ENCODE results near the gene WWOX. TPM values are rescaled to one million over a fixed set of nuclear protein-coding genes. Genes with fewer than 3 reads are reported as not detected.

Gene WWOX
- total and polyA plus RNA-seq, 2 of the 13 experiments (the other 11 are each of a cell fraction or from before 2014, with no cell fraction given): 9.1 to 37.4 TPM

DNA sequence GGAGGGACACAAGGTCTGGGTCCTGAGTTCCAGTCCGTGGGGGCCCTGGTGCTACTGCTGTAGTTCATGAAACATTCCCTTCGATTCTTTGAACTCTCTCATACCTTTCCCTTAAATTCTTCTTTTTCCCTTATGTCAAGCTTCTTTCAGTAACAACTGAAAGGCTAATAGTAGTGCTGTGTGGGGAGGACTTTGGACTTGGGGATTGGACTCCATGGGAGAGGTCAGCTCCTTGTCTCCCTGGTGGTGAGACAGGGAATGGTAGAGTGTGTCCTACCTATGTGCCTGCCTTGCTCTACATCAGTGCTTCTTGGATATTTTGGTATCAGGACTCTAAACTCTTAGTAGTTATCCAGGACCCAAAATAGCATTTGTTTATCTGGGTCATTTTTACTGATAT is 628.1 kb downstream of the WWOX start (continued):
- TF ChIP-seq, protein P1, sequence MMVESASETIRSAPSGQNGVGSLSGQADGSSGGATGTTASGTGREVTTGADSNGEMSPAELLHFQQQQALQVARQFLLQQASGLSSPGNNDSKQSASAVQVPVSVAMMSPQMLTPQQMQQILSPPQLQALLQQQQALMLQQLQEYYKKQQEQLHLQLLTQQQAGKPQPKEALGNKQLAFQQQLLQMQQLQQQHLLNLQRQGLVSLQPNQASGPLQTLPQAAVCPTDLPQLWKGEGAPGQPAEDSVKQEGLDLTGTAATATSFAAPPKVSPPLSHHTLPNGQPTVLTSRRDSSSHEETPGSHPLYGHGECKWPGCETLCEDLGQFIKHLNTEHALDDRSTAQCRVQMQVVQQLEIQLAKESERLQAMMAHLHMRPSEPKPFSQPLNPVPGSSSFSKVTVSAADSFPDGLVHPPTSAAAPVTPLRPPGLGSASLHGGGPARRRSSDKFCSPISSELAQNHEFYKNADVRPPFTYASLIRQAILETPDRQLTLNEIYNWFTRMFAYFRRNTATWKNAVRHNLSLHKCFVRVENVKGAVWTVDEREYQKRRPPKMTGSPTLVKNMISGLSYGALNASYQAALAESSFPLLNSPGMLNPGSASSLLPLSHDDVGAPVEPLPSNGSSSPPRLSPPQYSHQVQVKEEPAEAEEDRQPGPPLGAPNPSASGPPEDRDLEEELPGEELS (CRISPR knock-in tag; IDR thresholded peaks at IDR 0.05): no peak
- TF ChIP-seq ESRRA (CRISPR knock-in tag; IDR thresholded peaks at IDR 0.05; ENCODE audit: low read depth): peak; percentile 62; the same call in 1 of the 2 replicates
- 0 out of 2 replicates have a peak, but pooled peaks have one; percentile 25 for TF ChIP-seq NR2F6 (IDR thresholded peaks at IDR 0.05)
- peak; percentile 73 for TF ChIP-seq NR2F6 (CRISPR knock-in tag; IDR thresholded peaks at IDR 0.05)
- TF ChIP-seq JUN (CRISPR knock-in tag; IDR thresholded peaks at IDR 0.05): no peak
- 0 out of 2 replicates have a peak, but pooled peaks have one; percentile 7 for TF ChIP-seq MAFF (IDR thresholded peaks at IDR 0.05; ENCODE audit: low read depth, low read length)
- TF ChIP-seq, protein P2, sequence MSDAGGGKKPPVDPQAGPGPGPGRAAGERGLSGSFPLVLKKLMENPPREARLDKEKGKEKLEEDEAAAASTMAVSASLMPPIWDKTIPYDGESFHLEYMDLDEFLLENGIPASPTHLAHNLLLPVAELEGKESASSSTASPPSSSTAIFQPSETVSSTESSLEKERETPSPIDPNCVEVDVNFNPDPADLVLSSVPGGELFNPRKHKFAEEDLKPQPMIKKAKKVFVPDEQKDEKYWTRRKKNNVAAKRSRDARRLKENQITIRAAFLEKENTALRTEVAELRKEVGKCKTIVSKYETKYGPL (CRISPR knock-in tag; IDR thresholded peaks at IDR 0.05): no peak
- TF ChIP-seq, protein P3, sequence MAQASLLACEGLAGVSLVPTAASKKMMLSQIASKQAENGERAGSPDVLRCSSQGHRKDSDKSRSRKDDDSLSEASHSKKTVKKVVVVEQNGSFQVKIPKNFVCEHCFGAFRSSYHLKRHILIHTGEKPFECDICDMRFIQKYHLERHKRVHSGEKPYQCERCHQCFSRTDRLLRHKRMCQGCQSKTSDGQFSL (CRISPR knock-in tag; IDR thresholded peaks at IDR 0.05): no peak
- TF ChIP-seq, protein P4, sequence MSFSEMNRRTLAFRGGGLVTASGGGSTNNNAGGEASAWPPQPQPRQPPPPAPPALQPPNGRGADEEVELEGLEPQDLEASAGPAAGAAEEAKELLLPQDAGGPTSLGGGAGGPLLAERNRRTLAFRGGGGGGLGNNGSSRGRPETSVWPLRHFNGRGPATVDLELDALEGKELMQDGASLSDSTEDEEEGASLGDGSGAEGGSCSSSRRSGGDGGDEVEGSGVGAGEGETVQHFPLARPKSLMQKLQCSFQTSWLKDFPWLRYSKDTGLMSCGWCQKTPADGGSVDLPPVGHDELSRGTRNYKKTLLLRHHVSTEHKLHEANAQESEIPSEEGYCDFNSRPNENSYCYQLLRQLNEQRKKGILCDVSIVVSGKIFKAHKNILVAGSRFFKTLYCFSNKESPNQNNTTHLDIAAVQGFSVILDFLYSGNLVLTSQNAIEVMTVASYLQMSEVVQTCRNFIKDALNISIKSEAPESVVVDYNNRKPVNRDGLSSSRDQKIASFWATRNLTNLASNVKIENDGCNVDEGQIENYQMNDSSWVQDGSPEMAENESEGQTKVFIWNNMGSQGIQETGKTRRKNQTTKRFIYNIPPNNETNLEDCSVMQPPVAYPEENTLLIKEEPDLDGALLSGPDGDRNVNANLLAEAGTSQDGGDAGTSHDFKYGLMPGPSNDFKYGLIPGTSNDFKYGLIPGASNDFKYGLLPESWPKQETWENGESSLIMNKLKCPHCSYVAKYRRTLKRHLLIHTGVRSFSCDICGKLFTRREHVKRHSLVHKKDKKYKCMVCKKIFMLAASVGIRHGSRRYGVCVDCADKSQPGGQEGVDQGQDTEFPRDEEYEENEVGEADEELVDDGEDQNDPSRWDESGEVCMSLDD (CRISPR knock-in tag; IDR thresholded peaks at IDR 0.05; ENCODE audit: borderline replicate concordance): no peak
- no peak for TF ChIP-seq ADNP (CRISPR knock-in tag; IDR thresholded peaks at IDR 0.05)
- peak; percentile 35; the same call in 1 of the 2 replicates for TF ChIP-seq FOSL2 (CRISPR knock-in tag; IDR thresholded peaks at IDR 0.05)
- TF ChIP-seq ZNF850 (CRISPR knock-in tag; conservative IDR thresholded peaks at IDR 0.05): no peak
- no peak for TF ChIP-seq STAG1 (CRISPR knock-in tag; IDR thresholded peaks at IDR 0.05)
- TF ChIP-seq, protein P5, sequence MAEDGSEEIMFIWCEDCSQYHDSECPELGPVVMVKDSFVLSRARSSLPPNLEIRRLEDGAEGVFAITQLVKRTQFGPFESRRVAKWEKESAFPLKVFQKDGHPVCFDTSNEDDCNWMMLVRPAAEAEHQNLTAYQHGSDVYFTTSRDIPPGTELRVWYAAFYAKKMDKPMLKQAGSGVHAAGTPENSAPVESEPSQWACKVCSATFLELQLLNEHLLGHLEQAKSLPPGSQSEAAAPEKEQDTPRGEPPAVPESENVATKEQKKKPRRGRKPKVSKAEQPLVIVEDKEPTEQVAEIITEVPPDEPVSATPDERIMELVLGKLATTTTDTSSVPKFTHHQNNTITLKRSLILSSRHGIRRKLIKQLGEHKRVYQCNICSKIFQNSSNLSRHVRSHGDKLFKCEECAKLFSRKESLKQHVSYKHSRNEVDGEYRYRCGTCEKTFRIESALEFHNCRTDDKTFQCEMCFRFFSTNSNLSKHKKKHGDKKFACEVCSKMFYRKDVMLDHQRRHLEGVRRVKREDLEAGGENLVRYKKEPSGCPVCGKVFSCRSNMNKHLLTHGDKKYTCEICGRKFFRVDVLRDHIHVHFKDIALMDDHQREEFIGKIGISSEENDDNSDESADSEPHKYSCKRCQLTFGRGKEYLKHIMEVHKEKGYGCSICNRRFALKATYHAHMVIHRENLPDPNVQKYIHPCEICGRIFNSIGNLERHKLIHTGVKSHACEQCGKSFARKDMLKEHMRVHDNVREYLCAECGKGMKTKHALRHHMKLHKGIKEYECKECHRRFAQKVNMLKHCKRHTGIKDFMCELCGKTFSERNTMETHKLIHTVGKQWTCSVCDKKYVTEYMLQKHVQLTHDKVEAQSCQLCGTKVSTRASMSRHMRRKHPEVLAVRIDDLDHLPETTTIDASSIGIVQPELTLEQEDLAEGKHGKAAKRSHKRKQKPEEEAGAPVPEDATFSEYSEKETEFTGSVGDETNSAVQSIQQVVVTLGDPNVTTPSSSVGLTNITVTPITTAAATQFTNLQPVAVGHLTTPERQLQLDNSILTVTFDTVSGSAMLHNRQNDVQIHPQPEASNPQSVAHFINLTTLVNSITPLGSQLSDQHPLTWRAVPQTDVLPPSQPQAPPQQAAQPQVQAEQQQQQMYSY (CRISPR knock-in tag; IDR thresholded peaks at IDR 0.05): no peak
- TF ChIP-seq, protein P6, sequence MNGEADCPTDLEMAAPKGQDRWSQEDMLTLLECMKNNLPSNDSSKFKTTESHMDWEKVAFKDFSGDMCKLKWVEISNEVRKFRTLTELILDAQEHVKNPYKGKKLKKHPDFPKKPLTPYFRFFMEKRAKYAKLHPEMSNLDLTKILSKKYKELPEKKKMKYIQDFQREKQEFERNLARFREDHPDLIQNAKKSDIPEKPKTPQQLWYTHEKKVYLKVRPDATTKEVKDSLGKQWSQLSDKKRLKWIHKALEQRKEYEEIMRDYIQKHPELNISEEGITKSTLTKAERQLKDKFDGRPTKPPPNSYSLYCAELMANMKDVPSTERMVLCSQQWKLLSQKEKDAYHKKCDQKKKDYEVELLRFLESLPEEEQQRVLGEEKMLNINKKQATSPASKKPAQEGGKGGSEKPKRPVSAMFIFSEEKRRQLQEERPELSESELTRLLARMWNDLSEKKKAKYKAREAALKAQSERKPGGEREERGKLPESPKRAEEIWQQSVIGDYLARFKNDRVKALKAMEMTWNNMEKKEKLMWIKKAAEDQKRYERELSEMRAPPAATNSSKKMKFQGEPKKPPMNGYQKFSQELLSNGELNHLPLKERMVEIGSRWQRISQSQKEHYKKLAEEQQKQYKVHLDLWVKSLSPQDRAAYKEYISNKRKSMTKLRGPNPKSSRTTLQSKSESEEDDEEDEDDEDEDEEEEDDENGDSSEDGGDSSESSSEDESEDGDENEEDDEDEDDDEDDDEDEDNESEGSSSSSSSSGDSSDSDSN (CRISPR knock-in tag; IDR thresholded peaks at IDR 0.05): no peak
- TF ChIP-seq ZNF441 (CRISPR knock-in tag; IDR thresholded peaks at IDR 0.05; ENCODE audit: borderline replicate concordance): no peak
- TF ChIP-seq, protein P7, sequence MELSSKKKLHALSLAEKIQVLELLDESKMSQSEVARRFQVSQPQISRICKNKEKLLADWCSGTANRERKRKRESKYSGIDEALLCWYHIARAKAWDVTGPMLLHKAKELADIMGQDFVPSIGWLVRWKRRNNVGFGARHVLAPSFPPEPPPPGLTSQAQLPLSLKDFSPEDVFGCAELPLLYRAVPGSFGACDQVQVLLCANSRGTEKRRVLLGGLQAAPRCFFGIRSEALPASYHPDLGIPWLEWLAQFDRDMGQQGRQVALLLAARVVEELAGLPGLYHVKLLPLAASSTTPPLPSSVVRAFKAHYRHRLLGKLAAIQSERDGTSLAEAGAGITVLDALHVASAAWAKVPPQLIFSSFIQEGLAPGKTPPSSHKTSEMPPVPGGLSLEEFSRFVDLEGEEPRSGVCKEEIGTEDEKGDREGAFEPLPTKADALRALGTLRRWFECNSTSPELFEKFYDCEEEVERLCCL (CRISPR knock-in tag; IDR thresholded peaks at IDR 0.05; ENCODE audit: borderline replicate concordance): no peak
